AG09319 (cell line): Measurements from ENCODE around the gene NECAB3.
"Not testable (repeated sequence)": the region's sequence is repeated elsewhere in the genome, so short reads cannot be mapped to it uniquely, and the experiment has no call there.

Experiments
- DNase-seq: peaks from one replicate; pipeline ENCODE4 v3.0.0-alpha.2; 2010; ENCODE audit warnings: low read depth; ENCODE audit errors: extremely low read depth
- TF ChIP-seq, protein P1 (sequence below): IDR thresholded peaks from 2 replicates; pipeline ENCODE4 v1.5.1; 2011; ENCODE audit warnings: low read depth, mild to moderate bottlenecking, inconsistent platforms, low read length, moderate library complexity

NECAB3 gene

DNA sequence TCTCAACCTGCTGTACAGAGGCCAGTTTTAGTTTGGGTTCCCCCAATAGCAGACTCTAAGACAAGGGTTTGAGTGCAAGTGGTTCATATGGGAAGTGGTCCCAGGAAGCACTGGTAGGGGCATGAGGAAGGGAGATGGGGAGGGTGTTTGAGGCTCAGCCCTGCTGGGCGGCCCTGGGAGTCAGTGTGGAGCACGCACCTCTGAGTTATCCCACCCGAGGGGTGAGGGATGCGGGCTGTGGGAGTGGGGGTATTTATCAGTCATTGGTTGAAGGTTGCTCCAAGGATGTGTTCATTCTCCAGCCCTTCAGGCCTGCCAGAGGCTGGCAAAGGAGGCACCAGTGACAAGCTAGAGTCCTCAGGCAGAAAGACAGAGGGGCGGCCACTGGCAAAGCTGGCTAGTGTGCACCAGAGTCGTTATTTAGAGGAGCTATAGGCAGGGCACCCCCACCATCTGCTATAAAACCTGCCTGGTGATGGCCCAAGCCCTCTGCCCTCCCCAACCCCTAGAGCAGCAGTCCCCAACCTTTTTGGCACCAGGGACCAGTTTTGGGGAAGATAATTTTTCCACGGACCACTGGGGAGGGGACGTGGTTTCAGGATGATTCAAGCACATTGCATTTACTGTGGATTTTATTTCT lies 29.4 kb upstream of the NECAB3 start:
- TF ChIP-seq, protein P1, sequence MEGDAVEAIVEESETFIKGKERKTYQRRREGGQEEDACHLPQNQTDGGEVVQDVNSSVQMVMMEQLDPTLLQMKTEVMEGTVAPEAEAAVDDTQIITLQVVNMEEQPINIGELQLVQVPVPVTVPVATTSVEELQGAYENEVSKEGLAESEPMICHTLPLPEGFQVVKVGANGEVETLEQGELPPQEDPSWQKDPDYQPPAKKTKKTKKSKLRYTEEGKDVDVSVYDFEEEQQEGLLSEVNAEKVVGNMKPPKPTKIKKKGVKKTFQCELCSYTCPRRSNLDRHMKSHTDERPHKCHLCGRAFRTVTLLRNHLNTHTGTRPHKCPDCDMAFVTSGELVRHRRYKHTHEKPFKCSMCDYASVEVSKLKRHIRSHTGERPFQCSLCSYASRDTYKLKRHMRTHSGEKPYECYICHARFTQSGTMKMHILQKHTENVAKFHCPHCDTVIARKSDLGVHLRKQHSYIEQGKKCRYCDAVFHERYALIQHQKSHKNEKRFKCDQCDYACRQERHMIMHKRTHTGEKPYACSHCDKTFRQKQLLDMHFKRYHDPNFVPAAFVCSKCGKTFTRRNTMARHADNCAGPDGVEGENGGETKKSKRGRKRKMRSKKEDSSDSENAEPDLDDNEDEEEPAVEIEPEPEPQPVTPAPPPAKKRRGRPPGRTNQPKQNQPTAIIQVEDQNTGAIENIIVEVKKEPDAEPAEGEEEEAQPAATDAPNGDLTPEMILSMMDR, result no peak
- no peak for DNase-seq

DNA sequence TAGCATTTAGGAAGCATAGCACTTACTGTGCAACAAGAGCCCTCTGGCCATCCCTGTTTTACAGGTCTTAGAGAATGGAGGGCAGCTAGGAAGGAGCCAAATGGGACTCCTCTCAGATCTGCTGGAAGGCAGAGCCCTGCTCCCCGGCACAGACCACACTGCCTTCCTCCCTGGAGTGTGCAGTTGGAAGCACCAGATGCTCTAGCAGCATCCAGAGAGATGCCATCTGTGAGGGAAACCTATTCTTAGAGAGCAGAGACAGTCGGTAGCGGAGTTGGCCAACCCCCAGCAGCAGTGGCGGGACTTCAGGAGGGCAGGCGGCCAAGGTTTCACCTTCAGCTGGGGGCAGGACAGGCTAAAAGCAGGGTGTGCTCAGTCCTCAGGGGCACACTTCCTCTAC lies 28.6 kb upstream of the NECAB3 start:
- TF ChIP-seq, protein P1, result no peak
- DNase-seq, result no peak

DNA sequence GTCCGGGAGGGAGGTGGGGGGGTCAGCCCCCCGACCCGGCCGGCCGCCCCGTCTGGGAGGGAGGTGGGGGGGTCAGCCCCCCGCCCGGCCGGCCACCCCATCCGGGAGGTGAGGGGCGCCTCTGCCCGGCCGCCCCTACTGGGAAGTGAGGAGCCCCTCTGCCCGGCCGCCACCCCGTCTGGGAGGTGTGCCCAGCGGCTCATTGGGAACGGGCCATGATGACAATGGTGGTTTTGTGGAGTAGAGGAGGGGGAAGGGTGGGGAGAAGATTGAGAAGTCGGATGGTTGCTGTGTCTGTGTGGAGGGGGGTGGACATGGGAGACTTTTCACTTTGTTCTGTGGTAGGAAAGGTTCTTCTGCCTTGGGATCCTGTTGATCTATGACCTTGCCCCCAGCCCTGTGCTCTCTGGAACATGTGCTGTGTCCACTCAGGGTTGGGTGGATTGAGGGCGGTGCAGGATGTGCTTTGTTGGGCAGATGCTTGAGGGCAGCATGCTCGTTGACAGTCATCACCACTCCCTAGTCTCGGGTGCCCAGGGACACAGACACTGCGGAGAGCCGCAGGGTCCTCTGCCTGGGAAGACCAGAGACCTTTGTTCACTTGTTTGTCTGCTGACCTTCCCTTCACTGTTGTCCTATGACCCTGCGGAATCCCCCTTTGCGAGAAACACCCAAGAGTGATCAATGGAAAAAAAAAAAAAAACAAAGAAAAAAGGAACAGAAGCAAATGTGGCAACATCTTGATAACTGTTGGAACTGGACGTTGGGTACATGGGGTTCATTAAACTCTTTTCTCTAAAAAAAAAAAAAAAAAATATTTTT lies 27.6 kb upstream of the NECAB3 start:
- no peak for DNase-seq
- TF ChIP-seq, protein P1, result no peak

DNA sequence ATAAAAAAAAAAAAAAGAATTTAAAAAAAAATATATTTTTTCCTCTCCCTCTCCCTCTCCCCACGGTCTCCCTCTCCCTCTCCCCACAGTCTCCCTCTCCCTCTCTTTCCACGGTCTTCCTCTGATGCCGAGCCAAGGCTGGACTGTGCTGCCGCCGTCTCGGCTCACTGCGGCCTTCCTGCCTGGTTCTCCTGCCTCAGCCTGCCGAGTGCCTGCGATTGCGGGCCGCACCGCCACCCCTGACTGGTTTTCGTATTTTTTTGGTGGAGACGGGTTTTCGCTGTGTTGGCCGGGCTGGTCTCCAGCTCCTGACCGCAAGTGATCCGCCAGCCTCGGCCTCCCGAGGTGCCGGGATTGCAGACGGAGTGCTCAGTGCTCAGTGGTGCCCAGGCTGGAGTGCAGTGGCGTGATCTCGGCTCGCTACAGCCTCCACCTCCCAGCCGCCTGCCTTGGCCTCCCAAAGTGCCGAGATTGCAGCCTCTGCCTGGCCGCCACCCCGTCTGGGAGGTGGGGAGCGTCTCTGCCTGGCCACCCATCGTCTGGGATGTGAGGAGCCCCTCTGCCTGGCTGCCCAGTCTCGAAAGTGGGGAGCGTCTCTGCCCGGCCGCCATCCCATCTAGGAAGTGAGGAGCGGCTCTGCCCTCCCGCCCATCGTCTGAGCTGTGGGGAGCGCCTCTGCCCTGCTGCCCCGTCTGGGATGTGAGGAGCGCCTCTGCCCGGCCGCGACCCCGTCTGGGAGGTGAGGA lies 26.6 kb upstream of the NECAB3 start:
- not testable (repeated sequence) for DNase-seq

DNA sequence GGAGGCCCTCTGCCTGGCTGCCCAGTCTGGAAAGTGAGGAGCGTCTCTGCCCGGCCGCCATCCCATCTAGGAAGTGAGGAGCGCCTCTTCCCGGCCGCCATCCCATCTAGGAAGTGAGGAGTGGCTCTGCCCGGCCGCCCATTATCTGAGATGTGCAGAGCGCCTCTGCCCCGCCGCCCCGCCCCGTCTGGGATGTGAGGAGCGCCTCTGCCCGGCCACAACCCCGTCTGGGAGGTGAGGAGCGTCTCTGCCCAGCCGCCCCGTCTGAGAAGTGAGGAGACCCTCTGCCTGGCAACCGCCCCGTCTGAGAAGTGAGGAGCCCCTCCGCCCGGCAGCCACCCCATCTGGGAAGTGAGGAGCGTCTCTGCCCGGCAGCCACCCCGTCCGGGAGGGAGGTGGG lies 24.7 kb upstream of the NECAB3 start:
- DNase-seq, result not testable (repeated sequence)

DNA sequence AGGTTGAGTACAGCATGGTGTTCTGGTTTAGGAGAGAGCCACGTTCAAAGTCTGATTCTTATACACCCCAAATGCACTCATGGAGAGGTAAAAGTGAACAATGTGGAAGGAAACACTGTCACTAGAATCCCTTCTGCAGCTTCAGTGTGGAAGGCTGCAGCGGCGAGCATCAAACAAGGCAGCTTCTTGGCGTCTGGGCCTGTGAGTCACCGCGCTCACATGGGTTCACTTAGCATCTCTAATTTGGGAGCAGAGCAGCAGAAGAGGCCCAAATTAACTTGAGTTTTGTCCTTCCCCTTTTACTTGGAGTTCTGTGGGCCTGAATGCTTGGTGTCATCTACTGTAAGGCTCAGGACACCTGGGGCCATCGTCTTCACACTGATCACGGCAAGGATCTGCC lies 22.9 kb upstream of the NECAB3 start:
- no peak for DNase-seq

DNA sequence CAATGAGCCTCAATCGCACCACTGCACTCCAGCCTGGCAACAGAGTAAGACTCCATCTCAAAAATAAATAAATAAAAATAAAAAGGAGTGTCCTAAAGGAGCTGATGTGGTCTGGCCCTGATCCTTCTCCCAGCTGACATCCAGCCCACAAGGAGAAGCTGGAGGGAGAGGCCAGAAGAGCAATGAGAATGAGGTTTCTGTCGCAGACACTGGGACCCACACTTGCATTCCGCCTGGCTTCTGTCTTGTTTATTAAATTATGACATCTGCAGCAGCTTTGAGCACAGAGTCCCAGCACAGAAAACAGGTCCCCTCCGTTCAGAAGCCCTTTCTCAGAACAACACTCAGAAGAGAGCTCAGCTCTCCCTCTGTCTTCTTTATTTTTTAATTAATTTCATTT lies 22.2 kb upstream of the NECAB3 start:
- DNase-seq, result no peak
- TF ChIP-seq, protein P1, result no peak

More for the DNA sequence above, 22.9 kb upstream of the NECAB3 start:
- TF ChIP-seq, protein P1, result no peak

DNA sequence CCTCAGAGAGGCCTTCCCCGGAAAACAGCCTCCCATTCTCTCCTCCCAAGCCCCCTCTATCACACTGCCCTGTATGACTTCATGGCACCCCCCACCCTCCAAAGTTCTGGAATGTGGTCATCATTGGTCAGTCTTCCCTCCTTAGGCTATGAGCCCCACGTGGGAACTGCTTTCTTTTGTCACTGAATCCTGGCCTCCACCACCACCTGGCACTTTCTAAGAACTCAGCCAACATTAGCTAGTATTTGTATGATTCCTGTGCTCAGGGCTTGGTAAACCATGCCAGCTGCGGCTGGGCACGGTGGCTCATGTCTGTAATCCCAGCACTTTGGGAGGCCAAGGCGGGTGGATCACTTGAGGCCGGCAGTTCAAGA lies 20.4 kb upstream of the NECAB3 start:
- no peak for DNase-seq
- TF ChIP-seq, protein P1, result no peak
